ENCODE results near the gene TXLNG.
"Not testable (repeated sequence)": the region's sequence is repeated elsewhere in the genome, so short reads cannot be mapped to it uniquely, and the experiment has no call there.

The TXLNG gene

GRCh38 chrX:16762579-16762978 is 23.7 kb upstream of the TXLNG start:
- H3K27me3 ChIP-seq (ENCODE audit: control insufficient read depth, insufficient read depth, low read length): no peaks in the 10 kb centered on the region
- H3K4me3 ChIP-seq (ENCODE audit: low read depth, low read length): no peak overlapping the region
- H3K27ac ChIP-seq (ENCODE audit: low read depth, low read length): no peak overlapping the region
- no peaks in the 10 kb centered on the region for H3K9me3 ChIP-seq (ENCODE audit: control insufficient read depth, insufficient read depth, low read depth, low read length)
- H3K36me3 ChIP-seq (ENCODE audit: control insufficient read depth, insufficient read depth, low read length): peaks cover 36% of the 10 kb centered on the region
- H3K4me1 ChIP-seq (ENCODE audit: control insufficient read depth, insufficient read depth, low read length): no peaks in the 10 kb centered on the region
- H3K9ac ChIP-seq (ENCODE audit: low read length): no peak overlapping the region

- Histone ChIP-seq H3K36me3 (ENCODE audit: control insufficient read depth, insufficient read depth, low read length) (peaks cover 11% of the 10 kb centered on the region), H3K9ac (ENCODE audit: low read length) (no peak overlapping the region), H3K27ac (ENCODE audit: low read depth, low read length) (no peak overlapping the region), H3K4me3 (ENCODE audit: low read depth, low read length) (no peak overlapping the region), H3K9me3 (ENCODE audit: control insufficient read depth, insufficient read depth, low read depth, low read length) (peaks cover 6% of the 10 kb centered on the region), H3K4me1 (ENCODE audit: control insufficient read depth, insufficient read depth, low read length) (peaks cover under 1% of the 10 kb centered on the region; the same call in 1 of the 2 replicates), H3K27me3 (ENCODE audit: control insufficient read depth, insufficient read depth, low read length) (no peaks in the 10 kb centered on the region)
Measured at GRCh38 chrX:16765594-16765993, 20.7 kb upstream of the TXLNG start.

GRCh38 chrX:16770970-16771482 is 15.2 kb upstream of the TXLNG start:
- Histone ChIP-seq H3K4me1 (ENCODE audit: control insufficient read depth, insufficient read depth, low read length) (peaks cover 15% of the 10 kb centered on the region), H3K27me3 (ENCODE audit: control insufficient read depth, insufficient read depth, low read length) (no peaks in the 10 kb centered on the region), H3K9ac (ENCODE audit: low read length) (no peak overlapping the region), H3K4me3 (ENCODE audit: low read depth, low read length) (no peak overlapping the region), H3K36me3 (ENCODE audit: control insufficient read depth, insufficient read depth, low read length) (no peaks in the 10 kb centered on the region), H3K27ac (ENCODE audit: low read depth, low read length) (peak overlapping the region; percentile 90), H3K9me3 (ENCODE audit: control insufficient read depth, insufficient read depth, low read depth, low read length) (peaks cover 6% of the 10 kb centered on the region)

GRCh38 chrX:16771483-16772398 is 14.5 kb upstream of the TXLNG start:
- H3K4me1 ChIP-seq (ENCODE audit: control insufficient read depth, insufficient read depth, low read length): peaks cover 15% of the 10 kb centered on the region
- H3K4me3 ChIP-seq (ENCODE audit: low read depth, low read length): peak overlapping the region; percentile 10; the same call in 1 of the 2 replicates
- peak overlapping the region; percentile 98 for H3K9ac ChIP-seq (ENCODE audit: low read length)
- no peaks in the 10 kb centered on the region for H3K27me3 ChIP-seq (ENCODE audit: control insufficient read depth, insufficient read depth, low read length)
- H3K36me3 ChIP-seq (ENCODE audit: control insufficient read depth, insufficient read depth, low read length): no peaks in the 10 kb centered on the region
- peaks cover 6% of the 10 kb centered on the region for H3K9me3 ChIP-seq (ENCODE audit: control insufficient read depth, insufficient read depth, low read depth, low read length)
- H3K27ac ChIP-seq (ENCODE audit: low read depth, low read length): peak overlapping the region; percentile 90

- peak overlapping the region; percentile 90 for H3K27ac ChIP-seq (ENCODE audit: low read depth, low read length)
- H3K4me3 ChIP-seq (ENCODE audit: low read depth, low read length): no peak overlapping the region
Measured at GRCh38 chrX:16772460-16772859, 13.8 kb upstream of the TXLNG start.

GRCh38 chrX:16774746-16775145 is 11.5 kb upstream of the TXLNG start:
- H3K9ac ChIP-seq (ENCODE audit: low read length): no peak overlapping the region
- H3K9me3 ChIP-seq (ENCODE audit: control insufficient read depth, insufficient read depth, low read depth, low read length): no peaks in the 10 kb centered on the region
- H3K4me3 ChIP-seq (ENCODE audit: low read depth, low read length): no peak overlapping the region
- peaks cover 15% of the 10 kb centered on the region for H3K4me1 ChIP-seq (ENCODE audit: control insufficient read depth, insufficient read depth, low read length)
- H3K36me3 ChIP-seq (ENCODE audit: control insufficient read depth, insufficient read depth, low read length): no peaks in the 10 kb centered on the region
- H3K27ac ChIP-seq (ENCODE audit: low read depth, low read length): no peak overlapping the region
- H3K27me3 ChIP-seq (ENCODE audit: control insufficient read depth, insufficient read depth, low read length): no peaks in the 10 kb centered on the region; the same call in 1 of the 2 replicates

More at GRCh38 chrX:16772460-16772859, 13.8 kb upstream of the TXLNG start:
- Histone ChIP-seq H3K4me1 (ENCODE audit: control insufficient read depth, insufficient read depth, low read length) (peaks cover 15% of the 10 kb centered on the region), H3K9me3 (ENCODE audit: control insufficient read depth, insufficient read depth, low read depth, low read length) (peaks cover 6% of the 10 kb centered on the region), H3K27me3 (ENCODE audit: control insufficient read depth, insufficient read depth, low read length) (no peaks in the 10 kb centered on the region), H3K9ac (ENCODE audit: low read length) (peak overlapping the region; percentile 98), H3K36me3 (ENCODE audit: control insufficient read depth, insufficient read depth, low read length) (no peaks in the 10 kb centered on the region)

- Histone ChIP-seq H3K36me3 (ENCODE audit: control insufficient read depth, insufficient read depth, low read length) (no peaks in the 10 kb centered on the region), H3K27me3 (ENCODE audit: control insufficient read depth, insufficient read depth, low read length) (no peaks in the 10 kb centered on the region; the same call in 1 of the 2 replicates), H3K9me3 (ENCODE audit: control insufficient read depth, insufficient read depth, low read depth, low read length) (no peaks in the 10 kb centered on the region), H3K9ac (ENCODE audit: low read length) (no peak overlapping the region), H3K4me1 (ENCODE audit: control insufficient read depth, insufficient read depth, low read length) (no peaks in the 10 kb centered on the region), H3K4me3 (ENCODE audit: low read depth, low read length) (no peak overlapping the region), H3K27ac (ENCODE audit: low read depth, low read length) (no peak overlapping the region)
Measured at GRCh38 chrX:16778545-16778944, 7.7 kb upstream of the TXLNG start.

- Histone ChIP-seq H3K36me3 (ENCODE audit: control insufficient read depth, insufficient read depth, low read length) (no peaks in the 10 kb centered on the region), H3K9me3 (ENCODE audit: control insufficient read depth, insufficient read depth, low read depth, low read length) (no peaks in the 10 kb centered on the region), H3K9ac (ENCODE audit: low read length) (no peak overlapping the region), H3K4me1 (ENCODE audit: control insufficient read depth, insufficient read depth, low read length) (no peaks in the 10 kb centered on the region), H3K27ac (ENCODE audit: low read depth, low read length) (no peak overlapping the region), H3K27me3 (ENCODE audit: control insufficient read depth, insufficient read depth, low read length) (no peaks in the 10 kb centered on the region; the same call in 1 of the 2 replicates), H3K4me3 (ENCODE audit: low read depth, low read length) (no peak overlapping the region)
Measured at GRCh38 chrX:16778993-16779392, 7.3 kb upstream of the TXLNG start.

GRCh38 chrX:16779815-16780214 is 6.5 kb upstream of the TXLNG start:
- H3K4me1 ChIP-seq (ENCODE audit: control insufficient read depth, insufficient read depth, low read length); H3K9ac ChIP-seq (ENCODE audit: low read length); H3K36me3 ChIP-seq (ENCODE audit: control insufficient read depth, insufficient read depth, low read length); H3K27me3 ChIP-seq (ENCODE audit: control insufficient read depth, insufficient read depth, low read length); H3K4me3 ChIP-seq (ENCODE audit: low read depth, low read length); H3K9me3 ChIP-seq (ENCODE audit: control insufficient read depth, insufficient read depth, low read depth, low read length); H3K27ac ChIP-seq (ENCODE audit: low read depth, low read length): not testable (repeated sequence)

GRCh38 chrX:16783452-16783851 is 2.8 kb upstream of the TXLNG start:
- Histone ChIP-seq H3K9me3 (ENCODE audit: control insufficient read depth, insufficient read depth, low read depth, low read length) (no peaks in the 10 kb centered on the region), H3K27me3 (ENCODE audit: control insufficient read depth, insufficient read depth, low read length) (no peaks in the 10 kb centered on the region; the same call in 1 of the 2 replicates), H3K4me1 (ENCODE audit: control insufficient read depth, insufficient read depth, low read length) (peaks cover 8% of the 10 kb centered on the region; the same call in 1 of the 2 replicates), H3K4me3 (ENCODE audit: low read depth, low read length) (no peak overlapping the region), H3K9ac (ENCODE audit: low read length) (no peak overlapping the region), H3K27ac (ENCODE audit: low read depth, low read length) (no peak overlapping the region), H3K36me3 (ENCODE audit: control insufficient read depth, insufficient read depth, low read length) (peaks cover 5% of the 10 kb centered on the region; the same call in 1 of the 2 replicates)

- H3K36me3 ChIP-seq (ENCODE audit: control insufficient read depth, insufficient read depth, low read length); H3K27me3 ChIP-seq (ENCODE audit: control insufficient read depth, insufficient read depth, low read length); H3K9ac ChIP-seq (ENCODE audit: low read length); H3K27ac ChIP-seq (ENCODE audit: low read depth, low read length); H3K9me3 ChIP-seq (ENCODE audit: control insufficient read depth, insufficient read depth, low read depth, low read length); H3K4me3 ChIP-seq (ENCODE audit: low read depth, low read length): not testable (repeated sequence)
- H3K4me1 ChIP-seq (ENCODE audit: control insufficient read depth, insufficient read depth, low read length): peaks cover 14% of the 10 kb centered on the region; the same call in 1 of the 2 replicates
Measured at GRCh38 chrX:16784440-16784839, 1.8 kb upstream of the TXLNG start.

All from HUES6 (cell line).